OCI-LY7 (cell line): ENCODE data around the gene ENDOG.

Source experiments
- CTCF ChIP-seq: fragments of 200-600 bp; sonication (generic); conservative IDR thresholded peaks from 2 replicates; pipeline ENCODE4 v1.5.1; 2014; ENCODE audit warnings: mild to moderate bottlenecking, antibody characterized with exemption, low read length, moderate library complexity, mixed read lengths
- EZH2phosphoT487 ChIP-seq: fragments of 200-600 bp; sonication (generic); IDR thresholded peaks from 2 replicates; pipeline ENCODE4 v1.6.1; 2018; ENCODE audit warnings: low read depth, borderline replicate concordance, mild to moderate bottlenecking, mixed run types, antibody characterized with exemption, low read length, moderate library complexity, mixed read lengths

GRCh38 chr9:128792134-128792533, 26.2 kb upstream of the ENDOG start:
- TF ChIP-seq CTCF = no peak
- TF ChIP-seq EZH2phosphoT487 = no peak
